WTC11 (cell line): ENCODE measurements around the gene IVNS1ABP. TPM values are rescaled to one million over a fixed set of nuclear protein-coding genes. Genes with fewer than 3 reads are reported as not detected.
"Not testable (repeated sequence)": the region's sequence is repeated elsewhere in the genome, so short reads cannot be mapped to it uniquely, and the experiment has no call there.

Experiments used
- ATAC-seq: fragments of 200-7000 bp; cut with Tn5 transposase; 2 replicates; pipeline ENCODE4 v1.10.0; 2021; ENCODE audit warnings: mild to moderate bottlenecking, moderate library complexity
- CTCF ChIA-PET: fragments of 300-600 bp; sonication (Branson Sonifier 250); formaldehyde crosslinking; loops from one replicate; lab custom pipeline; 2021; ENCODE audit warnings: antibody characterized with exemption; lab: Charles Lee
- POLR2A ChIA-PET: fragments of 350-600 bp; sonication (Branson Sonifier 250); formaldehyde crosslinking; loops from one replicate; lab custom pipeline; 2021; ENCODE audit warnings: antibody characterized with exemption; lab: Charles Lee
- DNase-seq: peaks from one replicate; pipeline ENCODE4 v3.0.0; 2021; ENCODE audit warnings: low spot score
- H3K27ac Mint-ChIP-seq: 2 replicates; pipeline ENCODE4 v1.8.0; 2021; ENCODE audit warnings: mixed read lengths
- H3K27me3 Mint-ChIP-seq: 2 replicates; pipeline ENCODE4 v1.8.0; 2021; ENCODE audit warnings: low read depth, mild to moderate bottlenecking, moderate library complexity, mixed read lengths
- H3K36me3 Mint-ChIP-seq: 2 replicates; pipeline ENCODE4 v1.8.0; 2021; ENCODE audit warnings: mixed read lengths
- H3K4me1 Mint-ChIP-seq: 2 replicates; pipeline ENCODE4 v1.8.0; 2022; ENCODE audit warnings: mixed read lengths
- H3K4me3 Mint-ChIP-seq: 2 replicates; pipeline ENCODE4 v1.8.0; 2021; ENCODE audit warnings: mild to moderate bottlenecking, moderate library complexity, mixed read lengths
- H3K9me3 Mint-ChIP-seq: 2 replicates; pipeline ENCODE4 v1.8.0; 2021; ENCODE audit warnings: mixed read lengths
- ETV6 ChIP-seq: sonication (generic); formaldehyde crosslinking; IDR thresholded peaks from 2 replicates; pipeline ENCODE4 v1.8.1; 2022; ENCODE audit warnings: mild to moderate bottlenecking, missing genetic modification reagents
- FOXP1 ChIP-seq: sonication (generic); formaldehyde crosslinking; IDR thresholded peaks from 2 replicates; pipeline ENCODE4 v1.8.0; 2022; ENCODE audit warnings: missing genetic modification reagents, mild to moderate bottlenecking, moderate library complexity, borderline replicate concordance
- GTF2I ChIP-seq: fragments of 250-450 bp; sonication (Bioruptor Pico); conservative IDR thresholded peaks from 2 replicates; pipeline ENCODE4 v1.4.0; 2021; ENCODE audit warnings: mild to moderate bottlenecking
- NFYB ChIP-seq: sonication (generic); formaldehyde crosslinking; conservative IDR thresholded peaks from 2 replicates; pipeline ENCODE4 v1.8.0; 2022; ENCODE audit warnings: low read depth, missing genetic modification reagents
- NR1H2 ChIP-seq: sonication (generic); formaldehyde crosslinking; IDR thresholded peaks from 2 replicates; pipeline ENCODE4 v1.9.0; 2021; ENCODE audit warnings: mild to moderate bottlenecking, moderate library complexity, missing genetic modification reagents
- PRRX2 ChIP-seq: fragments of 250-450 bp; sonication (Bioruptor Pico); IDR thresholded peaks from 2 replicates; pipeline ENCODE4 v1.8.0; 2021; ENCODE audit warnings: mild to moderate bottlenecking
- SMAD4 ChIP-seq: sonication (generic); formaldehyde crosslinking; IDR thresholded peaks from 2 replicates; pipeline ENCODE4 v1.8.0; 2022; ENCODE audit warnings: mild to moderate bottlenecking, missing genetic modification reagents
- TEAD1 ChIP-seq: sonication (generic); formaldehyde crosslinking; IDR thresholded peaks from 2 replicates; pipeline ENCODE4 v1.8.0; 2022; ENCODE audit warnings: mild to moderate bottlenecking, missing genetic modification reagents
- ZNF317 ChIP-seq: sonication (generic); formaldehyde crosslinking; IDR thresholded peaks from 2 replicates; pipeline ENCODE4 v1.8.1; 2023; ENCODE audit warnings: low read depth, mild to moderate bottlenecking, moderate library complexity, missing genetic modification reagents, borderline replicate concordance
- total RNA-seq: library from RNA; stranded (reverse); gene quantifications from 3 replicates; pipeline ENCODE4 v1.2.3, GENCODE V29; 2021
- TF ChIP-seq, protein P1 (sequence below): sonication (generic); formaldehyde crosslinking; IDR thresholded peaks from 2 replicates; pipeline ENCODE4 v1.8.0; 2022; ENCODE audit warnings: missing genetic modification reagents
- TF ChIP-seq, protein P2 (sequence below): fragments of 250-450 bp; sonication (Bioruptor Pico); IDR thresholded peaks from 2 replicates; pipeline ENCODE4 v1.8.0; 2021; ENCODE audit warnings: mild to moderate bottlenecking
- TF ChIP-seq, protein P3 (sequence below): sonication (generic); formaldehyde crosslinking; IDR thresholded peaks from 2 replicates; pipeline ENCODE4 v1.8.0; 2023; ENCODE audit warnings: missing genetic modification reagents
- TF ChIP-seq, protein P4 (sequence below): sonication (generic); formaldehyde crosslinking; IDR thresholded peaks from 2 replicates; pipeline ENCODE4 v1.8.0; 2022; ENCODE audit warnings: mild to moderate bottlenecking, missing genetic modification reagents
- TF ChIP-seq, protein P5 (sequence below): sonication (generic); formaldehyde crosslinking; IDR thresholded peaks from 2 replicates; pipeline ENCODE4 v1.8.0; 2023; ENCODE audit warnings: missing genetic modification reagents, mild to moderate bottlenecking, borderline replicate concordance
- TF ChIP-seq, protein P6 (sequence below): sonication (generic); formaldehyde crosslinking; IDR thresholded peaks from 2 replicates; pipeline ENCODE4 v1.8.1; 2022; ENCODE audit warnings: missing genetic modification reagents, borderline replicate concordance

The IVNS1ABP gene
- total RNA-seq, 1 experiment from 2014 or later = 159 TPM

DNA sequence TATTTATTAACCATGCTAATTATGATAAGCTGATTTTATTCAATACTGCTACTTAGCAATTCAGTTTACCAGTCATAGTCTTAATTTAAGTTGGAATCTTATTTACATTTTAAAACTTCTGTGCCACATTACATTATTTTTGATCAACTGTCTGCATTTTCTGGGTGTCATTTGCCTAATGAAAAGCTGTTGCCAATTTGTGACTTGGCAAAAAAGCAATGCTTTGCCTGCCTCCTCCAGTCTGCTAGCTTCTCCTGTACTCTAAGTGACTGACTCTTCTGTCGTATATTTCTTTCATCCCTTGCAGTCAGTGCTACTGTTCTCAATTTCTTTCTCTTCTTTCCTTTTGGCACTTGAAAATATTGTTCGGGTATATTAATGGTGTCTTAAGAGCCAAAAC lies 5.6 kb upstream of the IVNS1ABP start:
- CTCF ChIA-PET = no interaction called here
- Mint-ChIP-seq H3K27ac (no peak overlapping the region), H3K4me1 (peaks cover 15% of the 10 kb centered on the region), H3K4me3 (no peak overlapping the region), H3K36me3 (peaks cover 28% of the 10 kb centered on the region), H3K9me3 (peaks cover 20% of the 10 kb centered on the region), H3K27me3 (no peaks in the 10 kb centered on the region)
- ATAC-seq (no peak), DNase-seq (no peak)
- TF ChIP-seq, protein P1, sequence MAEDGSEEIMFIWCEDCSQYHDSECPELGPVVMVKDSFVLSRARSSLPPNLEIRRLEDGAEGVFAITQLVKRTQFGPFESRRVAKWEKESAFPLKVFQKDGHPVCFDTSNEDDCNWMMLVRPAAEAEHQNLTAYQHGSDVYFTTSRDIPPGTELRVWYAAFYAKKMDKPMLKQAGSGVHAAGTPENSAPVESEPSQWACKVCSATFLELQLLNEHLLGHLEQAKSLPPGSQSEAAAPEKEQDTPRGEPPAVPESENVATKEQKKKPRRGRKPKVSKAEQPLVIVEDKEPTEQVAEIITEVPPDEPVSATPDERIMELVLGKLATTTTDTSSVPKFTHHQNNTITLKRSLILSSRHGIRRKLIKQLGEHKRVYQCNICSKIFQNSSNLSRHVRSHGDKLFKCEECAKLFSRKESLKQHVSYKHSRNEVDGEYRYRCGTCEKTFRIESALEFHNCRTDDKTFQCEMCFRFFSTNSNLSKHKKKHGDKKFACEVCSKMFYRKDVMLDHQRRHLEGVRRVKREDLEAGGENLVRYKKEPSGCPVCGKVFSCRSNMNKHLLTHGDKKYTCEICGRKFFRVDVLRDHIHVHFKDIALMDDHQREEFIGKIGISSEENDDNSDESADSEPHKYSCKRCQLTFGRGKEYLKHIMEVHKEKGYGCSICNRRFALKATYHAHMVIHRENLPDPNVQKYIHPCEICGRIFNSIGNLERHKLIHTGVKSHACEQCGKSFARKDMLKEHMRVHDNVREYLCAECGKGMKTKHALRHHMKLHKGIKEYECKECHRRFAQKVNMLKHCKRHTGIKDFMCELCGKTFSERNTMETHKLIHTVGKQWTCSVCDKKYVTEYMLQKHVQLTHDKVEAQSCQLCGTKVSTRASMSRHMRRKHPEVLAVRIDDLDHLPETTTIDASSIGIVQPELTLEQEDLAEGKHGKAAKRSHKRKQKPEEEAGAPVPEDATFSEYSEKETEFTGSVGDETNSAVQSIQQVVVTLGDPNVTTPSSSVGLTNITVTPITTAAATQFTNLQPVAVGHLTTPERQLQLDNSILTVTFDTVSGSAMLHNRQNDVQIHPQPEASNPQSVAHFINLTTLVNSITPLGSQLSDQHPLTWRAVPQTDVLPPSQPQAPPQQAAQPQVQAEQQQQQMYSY (CRISPR knock-in tag) = no peak
- TF ChIP-seq, protein P2, sequence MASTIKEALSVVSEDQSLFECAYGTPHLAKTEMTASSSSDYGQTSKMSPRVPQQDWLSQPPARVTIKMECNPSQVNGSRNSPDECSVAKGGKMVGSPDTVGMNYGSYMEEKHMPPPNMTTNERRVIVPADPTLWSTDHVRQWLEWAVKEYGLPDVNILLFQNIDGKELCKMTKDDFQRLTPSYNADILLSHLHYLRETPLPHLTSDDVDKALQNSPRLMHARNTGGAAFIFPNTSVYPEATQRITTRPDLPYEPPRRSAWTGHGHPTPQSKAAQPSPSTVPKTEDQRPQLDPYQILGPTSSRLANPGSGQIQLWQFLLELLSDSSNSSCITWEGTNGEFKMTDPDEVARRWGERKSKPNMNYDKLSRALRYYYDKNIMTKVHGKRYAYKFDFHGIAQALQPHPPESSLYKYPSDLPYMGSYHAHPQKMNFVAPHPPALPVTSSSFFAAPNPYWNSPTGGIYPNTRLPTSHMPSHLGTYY = no peak
- TF ChIP-seq ZNF317 (CRISPR knock-in tag) = no peak
- POLR2A ChIA-PET = no interaction called here

DNA sequence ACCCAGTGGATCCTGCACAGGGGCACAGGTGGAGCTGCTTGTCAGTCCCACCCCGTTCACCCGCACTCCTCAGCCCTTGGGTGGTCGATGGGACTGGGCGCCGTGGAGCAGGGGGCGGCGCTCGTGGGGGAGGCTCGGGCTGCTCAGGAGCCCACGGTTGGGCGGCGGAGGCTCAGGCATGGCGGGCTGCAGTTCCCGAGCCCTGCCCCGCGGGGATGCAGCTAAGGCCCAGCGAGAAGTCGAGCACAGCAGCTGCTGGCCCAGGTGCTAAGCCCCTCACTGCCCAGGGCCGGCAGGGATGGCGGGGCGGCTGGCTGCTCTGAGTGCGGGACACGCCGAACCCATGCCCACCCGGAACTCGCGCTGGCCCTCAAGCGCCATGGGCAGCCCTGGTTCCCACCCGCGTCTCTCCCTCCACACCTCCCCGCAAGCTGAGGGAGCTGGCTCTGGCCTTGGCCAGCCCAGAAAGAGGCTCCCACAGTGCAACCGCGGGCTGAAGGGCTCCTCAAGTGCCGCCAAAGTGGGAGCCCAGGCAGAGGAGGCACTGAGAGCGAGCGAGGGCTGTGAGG lies 4.7 kb upstream of the IVNS1ABP start:
- peak; percentile 39; the same call in 1 of the 2 replicates for TF ChIP-seq FOXP1 (CRISPR knock-in tag)
- TF ChIP-seq, protein P3, sequence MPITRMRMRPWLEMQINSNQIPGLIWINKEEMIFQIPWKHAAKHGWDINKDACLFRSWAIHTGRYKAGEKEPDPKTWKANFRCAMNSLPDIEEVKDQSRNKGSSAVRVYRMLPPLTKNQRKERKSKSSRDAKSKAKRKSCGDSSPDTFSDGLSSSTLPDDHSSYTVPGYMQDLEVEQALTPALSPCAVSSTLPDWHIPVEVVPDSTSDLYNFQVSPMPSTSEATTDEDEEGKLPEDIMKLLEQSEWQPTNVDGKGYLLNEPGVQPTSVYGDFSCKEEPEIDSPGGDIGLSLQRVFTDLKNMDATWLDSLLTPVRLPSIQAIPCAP (CRISPR knock-in tag) = 0 out of 2 replicates have a peak, but pooled peaks have one; percentile 19
- peaks cover 20% of the 10 kb centered on the region for H3K9me3 Mint-ChIP-seq
- DNase-seq, CTCF ChIA-PET, H3K4me3 Mint-ChIP-seq, H3K27me3 Mint-ChIP-seq, POLR2A ChIA-PET, ATAC-seq, H3K27ac Mint-ChIP-seq: not testable (repeated sequence)
- peaks cover 28% of the 10 kb centered on the region for H3K36me3 Mint-ChIP-seq
- peaks cover 17% of the 10 kb centered on the region for H3K4me1 Mint-ChIP-seq

DNA sequence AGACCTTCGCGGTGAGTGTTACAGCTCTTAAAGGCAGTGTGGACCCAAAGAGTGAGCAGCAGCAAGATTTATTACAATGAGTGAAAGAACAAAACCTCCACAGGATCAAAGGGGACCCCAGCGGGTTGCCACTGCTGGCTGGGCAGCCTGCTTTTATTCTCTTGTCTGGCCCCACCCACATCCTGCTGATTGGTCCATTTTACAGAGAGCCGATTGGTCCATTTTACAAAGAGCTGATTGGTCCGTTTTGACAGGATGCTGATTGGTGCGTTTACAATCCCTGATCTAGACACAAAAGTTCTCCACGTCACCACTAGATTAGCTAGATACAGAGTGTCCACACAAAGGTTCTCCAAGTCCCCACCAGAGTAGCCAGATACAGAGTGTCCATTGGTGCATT lies 4.1 kb upstream of the IVNS1ABP start:
- Mint-ChIP-seq H3K9me3 (peaks cover 20% of the 10 kb centered on the region), H3K4me1 (peaks cover 17% of the 10 kb centered on the region), H3K36me3 (peaks cover 28% of the 10 kb centered on the region)
- ATAC-seq, CTCF ChIA-PET, H3K27ac Mint-ChIP-seq, H3K27me3 Mint-ChIP-seq, DNase-seq, POLR2A ChIA-PET, H3K4me3 Mint-ChIP-seq: not testable (repeated sequence)
- peak; percentile 42; the same call in 1 of the 2 replicates for TF ChIP-seq NFYB (CRISPR knock-in tag)

DNA sequence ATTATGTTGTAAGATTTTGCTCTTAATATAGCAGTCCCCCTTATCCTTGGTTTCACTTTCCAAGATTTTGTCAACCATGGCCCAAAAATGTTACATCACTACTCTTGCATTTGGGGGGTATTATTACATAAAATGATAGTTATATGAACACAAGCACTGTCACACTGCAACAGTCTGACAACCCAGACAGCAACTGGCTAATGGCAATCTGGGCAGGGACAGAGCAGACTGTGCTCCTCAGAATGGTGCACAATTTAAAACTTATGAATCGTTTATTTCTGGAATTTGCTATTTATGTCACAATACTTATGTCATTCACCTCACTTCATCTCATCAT lies 2.1 kb upstream of the IVNS1ABP start:
- DNase-seq (no peak), ATAC-seq (no peak)
- Mint-ChIP-seq H3K36me3 (peaks cover 33% of the 10 kb centered on the region), H3K27ac (no peak overlapping the region), H3K4me3 (no peak overlapping the region), H3K9me3 (peaks cover 20% of the 10 kb centered on the region), H3K27me3 (no peaks in the 10 kb centered on the region), H3K4me1 (peaks cover 33% of the 10 kb centered on the region)
- ChIA-PET POLR2A (no interaction called here), CTCF (no interaction called here)
- TF ChIP-seq NR1H2 (CRISPR knock-in tag) (no peak), TEAD1 (CRISPR knock-in tag) (no peak), SMAD4 (CRISPR knock-in tag) (no peak), GTF2I (CRISPR knock-in tag) (no peak), ETV6 (CRISPR knock-in tag) (no peak), PRRX2 (CRISPR knock-in tag) (no peak)
- TF ChIP-seq, protein P4, sequence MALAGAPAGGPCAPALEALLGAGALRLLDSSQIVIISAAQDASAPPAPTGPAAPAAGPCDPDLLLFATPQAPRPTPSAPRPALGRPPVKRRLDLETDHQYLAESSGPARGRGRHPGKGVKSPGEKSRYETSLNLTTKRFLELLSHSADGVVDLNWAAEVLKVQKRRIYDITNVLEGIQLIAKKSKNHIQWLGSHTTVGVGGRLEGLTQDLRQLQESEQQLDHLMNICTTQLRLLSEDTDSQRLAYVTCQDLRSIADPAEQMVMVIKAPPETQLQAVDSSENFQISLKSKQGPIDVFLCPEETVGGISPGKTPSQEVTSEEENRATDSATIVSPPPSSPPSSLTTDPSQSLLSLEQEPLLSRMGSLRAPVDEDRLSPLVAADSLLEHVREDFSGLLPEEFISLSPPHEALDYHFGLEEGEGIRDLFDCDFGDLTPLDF = no peak
- TF ChIP-seq, protein P5, sequence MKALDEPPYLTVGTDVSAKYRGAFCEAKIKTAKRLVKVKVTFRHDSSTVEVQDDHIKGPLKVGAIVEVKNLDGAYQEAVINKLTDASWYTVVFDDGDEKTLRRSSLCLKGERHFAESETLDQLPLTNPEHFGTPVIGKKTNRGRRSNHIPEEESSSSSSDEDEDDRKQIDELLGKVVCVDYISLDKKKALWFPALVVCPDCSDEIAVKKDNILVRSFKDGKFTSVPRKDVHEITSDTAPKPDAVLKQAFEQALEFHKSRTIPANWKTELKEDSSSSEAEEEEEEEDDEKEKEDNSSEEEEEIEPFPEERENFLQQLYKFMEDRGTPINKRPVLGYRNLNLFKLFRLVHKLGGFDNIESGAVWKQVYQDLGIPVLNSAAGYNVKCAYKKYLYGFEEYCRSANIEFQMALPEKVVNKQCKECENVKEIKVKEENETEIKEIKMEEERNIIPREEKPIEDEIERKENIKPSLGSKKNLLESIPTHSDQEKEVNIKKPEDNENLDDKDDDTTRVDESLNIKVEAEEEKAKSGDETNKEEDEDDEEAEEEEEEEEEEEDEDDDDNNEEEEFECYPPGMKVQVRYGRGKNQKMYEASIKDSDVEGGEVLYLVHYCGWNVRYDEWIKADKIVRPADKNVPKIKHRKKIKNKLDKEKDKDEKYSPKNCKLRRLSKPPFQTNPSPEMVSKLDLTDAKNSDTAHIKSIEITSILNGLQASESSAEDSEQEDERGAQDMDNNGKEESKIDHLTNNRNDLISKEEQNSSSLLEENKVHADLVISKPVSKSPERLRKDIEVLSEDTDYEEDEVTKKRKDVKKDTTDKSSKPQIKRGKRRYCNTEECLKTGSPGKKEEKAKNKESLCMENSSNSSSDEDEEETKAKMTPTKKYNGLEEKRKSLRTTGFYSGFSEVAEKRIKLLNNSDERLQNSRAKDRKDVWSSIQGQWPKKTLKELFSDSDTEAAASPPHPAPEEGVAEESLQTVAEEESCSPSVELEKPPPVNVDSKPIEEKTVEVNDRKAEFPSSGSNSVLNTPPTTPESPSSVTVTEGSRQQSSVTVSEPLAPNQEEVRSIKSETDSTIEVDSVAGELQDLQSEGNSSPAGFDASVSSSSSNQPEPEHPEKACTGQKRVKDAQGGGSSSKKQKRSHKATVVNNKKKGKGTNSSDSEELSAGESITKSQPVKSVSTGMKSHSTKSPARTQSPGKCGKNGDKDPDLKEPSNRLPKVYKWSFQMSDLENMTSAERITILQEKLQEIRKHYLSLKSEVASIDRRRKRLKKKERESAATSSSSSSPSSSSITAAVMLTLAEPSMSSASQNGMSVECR = no peak
- TF ChIP-seq, protein P6, sequence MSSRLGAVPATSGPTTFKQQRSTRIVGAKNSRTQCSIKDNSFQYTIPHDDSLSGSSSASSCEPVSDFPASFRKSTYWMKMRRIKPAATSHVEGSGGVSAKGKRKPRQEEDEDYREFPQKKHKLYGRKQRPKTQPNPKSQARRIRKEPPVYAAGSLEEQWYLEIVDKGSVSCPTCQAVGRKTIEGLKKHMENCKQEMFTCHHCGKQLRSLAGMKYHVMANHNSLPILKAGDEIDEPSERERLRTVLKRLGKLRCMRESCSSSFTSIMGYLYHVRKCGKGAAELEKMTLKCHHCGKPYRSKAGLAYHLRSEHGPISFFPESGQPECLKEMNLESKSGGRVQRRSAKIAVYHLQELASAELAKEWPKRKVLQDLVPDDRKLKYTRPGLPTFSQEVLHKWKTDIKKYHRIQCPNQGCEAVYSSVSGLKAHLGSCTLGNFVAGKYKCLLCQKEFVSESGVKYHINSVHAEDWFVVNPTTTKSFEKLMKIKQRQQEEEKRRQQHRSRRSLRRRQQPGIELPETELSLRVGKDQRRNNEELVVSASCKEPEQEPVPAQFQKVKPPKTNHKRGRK = no peak
